ENCODE data around the gene C2CD4D.

Gene C2CD4D

DNA sequence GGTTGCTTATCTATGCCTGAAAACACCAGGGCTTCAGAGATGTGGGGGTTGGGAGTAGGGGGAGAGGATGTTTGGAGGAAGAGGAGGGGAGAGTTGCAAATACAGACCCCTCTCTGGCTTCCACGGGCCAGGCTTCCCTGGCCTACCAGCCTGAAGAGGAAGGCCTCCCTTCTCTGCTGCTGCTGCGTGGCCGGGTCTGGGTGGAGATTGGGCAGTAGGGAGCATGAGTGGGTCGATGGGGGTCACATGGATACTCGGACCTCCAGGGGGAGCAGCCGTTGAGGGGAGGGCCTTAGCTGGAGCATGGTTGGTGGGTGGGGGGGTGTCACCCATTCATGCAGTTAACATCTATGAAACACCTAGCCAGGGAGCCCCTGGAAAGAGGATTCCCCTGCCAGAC is 9.6 kb downstream of the C2CD4D start:
- H3K4me1 ChIP-seq (ENCODE audit: insufficient read depth, low read length), result peaks cover 75% of the 10 kb centered on the region
- H3K27ac ChIP-seq (ENCODE audit: low read length), result peak overlapping the region; percentile 91
- peak overlapping the region; percentile 58; the same call in 1 of the 2 replicates for H3K9ac ChIP-seq (ENCODE audit: low read depth, low read length)
- H3K36me3 ChIP-seq (ENCODE audit: insufficient read depth, low read length), result no peaks in the 10 kb centered on the region
- H3K79me2 ChIP-seq (ENCODE audit: insufficient read depth, low read length), result peaks cover 12% of the 10 kb centered on the region
- H3K4me3 ChIP-seq (ENCODE audit: low read depth in 1 of 2, low read length in 2 of 2), result no peak overlapping the region
- H3K4me2 ChIP-seq (ENCODE audit: insufficient read depth, low read length), result no peak overlapping the region
- no peaks in the 10 kb centered on the region for H3K9me3 ChIP-seq (ENCODE audit: insufficient read depth, low read length, severe bottlenecking)
- TF ChIP-seq EZH2 (IDR thresholded peaks at IDR 0.05; ENCODE audit: borderline replicate concordance, low read depth, low read length, severe bottlenecking), result no peak
- TF ChIP-seq, protein P1, sequence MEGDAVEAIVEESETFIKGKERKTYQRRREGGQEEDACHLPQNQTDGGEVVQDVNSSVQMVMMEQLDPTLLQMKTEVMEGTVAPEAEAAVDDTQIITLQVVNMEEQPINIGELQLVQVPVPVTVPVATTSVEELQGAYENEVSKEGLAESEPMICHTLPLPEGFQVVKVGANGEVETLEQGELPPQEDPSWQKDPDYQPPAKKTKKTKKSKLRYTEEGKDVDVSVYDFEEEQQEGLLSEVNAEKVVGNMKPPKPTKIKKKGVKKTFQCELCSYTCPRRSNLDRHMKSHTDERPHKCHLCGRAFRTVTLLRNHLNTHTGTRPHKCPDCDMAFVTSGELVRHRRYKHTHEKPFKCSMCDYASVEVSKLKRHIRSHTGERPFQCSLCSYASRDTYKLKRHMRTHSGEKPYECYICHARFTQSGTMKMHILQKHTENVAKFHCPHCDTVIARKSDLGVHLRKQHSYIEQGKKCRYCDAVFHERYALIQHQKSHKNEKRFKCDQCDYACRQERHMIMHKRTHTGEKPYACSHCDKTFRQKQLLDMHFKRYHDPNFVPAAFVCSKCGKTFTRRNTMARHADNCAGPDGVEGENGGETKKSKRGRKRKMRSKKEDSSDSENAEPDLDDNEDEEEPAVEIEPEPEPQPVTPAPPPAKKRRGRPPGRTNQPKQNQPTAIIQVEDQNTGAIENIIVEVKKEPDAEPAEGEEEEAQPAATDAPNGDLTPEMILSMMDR (IDR thresholded peaks at IDR 0.05; ENCODE audit: borderline replicate concordance, extremely low read depth, low read length, poor library complexity, severe bottlenecking), result no peak
- no peak for ATAC-seq (ENCODE audit: insufficient read depth, low read depth)
- no peak overlapping the region for H2AFZ ChIP-seq (ENCODE audit: low read depth, low read length)
- no peak for DNase-seq
- H3K27me3 ChIP-seq (ENCODE audit: insufficient read depth, low read length, poor library complexity), result no peaks in the 10 kb centered on the region
- H4K20me1 ChIP-seq (ENCODE audit: insufficient read depth, low read length), result no peaks in the 10 kb centered on the region

DNA sequence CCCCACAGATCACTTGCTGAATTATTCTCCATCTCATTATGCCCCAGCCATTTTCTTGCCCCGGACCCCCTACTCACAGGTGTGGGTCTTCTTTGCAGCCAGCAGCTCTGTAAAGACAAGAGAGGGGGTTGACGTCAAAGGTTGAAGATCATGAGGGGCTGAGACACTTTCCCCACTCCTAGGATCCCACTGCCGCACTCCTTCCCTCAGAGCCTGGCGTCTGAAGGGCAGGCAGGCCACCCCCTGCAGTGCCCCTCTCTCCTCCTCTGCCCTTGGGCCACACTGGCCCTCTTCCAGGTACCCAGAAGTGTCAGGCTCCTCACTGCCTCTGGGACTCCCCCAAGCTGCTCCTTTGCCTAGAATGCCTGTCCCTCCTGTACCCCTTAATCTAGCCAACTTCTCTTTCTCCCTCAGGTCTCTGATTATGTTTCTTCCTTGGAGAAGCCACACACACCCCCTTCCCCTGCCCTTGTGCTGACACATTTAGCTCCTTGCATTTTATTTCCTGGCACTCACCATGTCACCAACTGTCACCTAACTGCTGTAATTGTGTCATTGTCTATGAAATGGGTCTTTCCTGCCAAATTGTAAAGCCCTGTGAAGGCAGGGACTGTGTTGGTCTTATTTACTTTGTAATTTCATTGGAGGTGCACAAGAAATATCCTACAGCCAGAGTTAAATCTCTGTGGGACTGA is 10.1 kb downstream of the C2CD4D start:
- TF ChIP-seq, protein P1 (IDR thresholded peaks at IDR 0.05; ENCODE audit: borderline replicate concordance, extremely low read depth, low read length, poor library complexity, severe bottlenecking), result no peak
- TF ChIP-seq EZH2 (IDR thresholded peaks at IDR 0.05; ENCODE audit: borderline replicate concordance, low read depth, low read length, severe bottlenecking), result no peak
- Histone ChIP-seq H3K79me2 (ENCODE audit: insufficient read depth, low read length) (peaks cover 17% of the 10 kb centered on the region), H3K36me3 (ENCODE audit: insufficient read depth, low read length) (no peaks in the 10 kb centered on the region), H3K9ac (ENCODE audit: low read depth, low read length) (peak overlapping the region; percentile 58), H3K27ac (ENCODE audit: low read length) (peak overlapping the region; percentile 91), H3K27me3 (ENCODE audit: insufficient read depth, low read length, poor library complexity) (no peaks in the 10 kb centered on the region), H3K4me1 (ENCODE audit: insufficient read depth, low read length) (peaks cover 79% of the 10 kb centered on the region), H4K20me1 (ENCODE audit: insufficient read depth, low read length) (no peaks in the 10 kb centered on the region), H3K9me3 (ENCODE audit: insufficient read depth, low read length, severe bottlenecking) (no peaks in the 10 kb centered on the region), H2AFZ (ENCODE audit: low read depth, low read length) (no peak overlapping the region), H3K4me3 (ENCODE audit: low read depth in 1 of 2, low read length in 2 of 2) (no peak overlapping the region), H3K4me2 (ENCODE audit: insufficient read depth, low read length) (peak overlapping the region; percentile 66)
- DNase-seq (peak; percentile 46), ATAC-seq (ENCODE audit: insufficient read depth, low read depth) (peak; percentile 20)

DNA sequence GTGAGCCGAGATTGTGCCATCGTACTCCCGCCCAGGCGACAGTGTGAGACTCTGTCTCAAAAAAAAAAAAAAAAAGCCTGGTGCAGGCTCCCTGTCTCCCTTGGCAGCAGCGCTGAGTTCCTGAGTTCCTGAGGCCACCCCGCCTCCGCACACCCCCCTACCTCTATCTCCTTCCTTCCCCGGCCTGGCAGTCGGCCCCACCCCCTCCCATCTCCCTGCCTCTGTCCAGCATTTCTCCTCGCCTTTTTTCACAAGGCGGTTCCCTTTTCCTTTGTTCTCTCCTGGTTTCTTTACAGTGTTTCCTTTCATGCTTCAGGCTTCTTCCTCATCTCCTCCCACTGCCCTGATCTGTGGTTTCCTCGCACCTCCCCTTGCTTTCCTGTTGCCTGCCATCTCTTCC is 10.7 kb downstream of the C2CD4D start:
- Histone ChIP-seq H3K9ac (ENCODE audit: low read depth, low read length) (peak overlapping the region; percentile 58), H3K27ac (ENCODE audit: low read length) (peak overlapping the region; percentile 91), H3K79me2 (ENCODE audit: insufficient read depth, low read length) (peaks cover 22% of the 10 kb centered on the region), H3K27me3 (ENCODE audit: insufficient read depth, low read length, poor library complexity) (no peaks in the 10 kb centered on the region), H3K36me3 (ENCODE audit: insufficient read depth, low read length) (no peaks in the 10 kb centered on the region), H4K20me1 (ENCODE audit: insufficient read depth, low read length) (no peaks in the 10 kb centered on the region), H3K4me2 (ENCODE audit: insufficient read depth, low read length) (peak overlapping the region; percentile 66), H2AFZ (ENCODE audit: low read depth, low read length) (peak overlapping the region; percentile 59), H3K4me3 (ENCODE audit: low read depth in 1 of 2, low read length in 2 of 2) (no peak overlapping the region), H3K9me3 (ENCODE audit: insufficient read depth, low read length, severe bottlenecking) (no peaks in the 10 kb centered on the region), H3K4me1 (ENCODE audit: insufficient read depth, low read length) (peaks cover 79% of the 10 kb centered on the region)
- ATAC-seq (ENCODE audit: insufficient read depth, low read depth) (peak; percentile 39), DNase-seq (peak; percentile 64)
- no peak for TF ChIP-seq EZH2 (IDR thresholded peaks at IDR 0.05; ENCODE audit: borderline replicate concordance, low read depth, low read length, severe bottlenecking)
- TF ChIP-seq, protein P1 (IDR thresholded peaks at IDR 0.05; ENCODE audit: borderline replicate concordance, extremely low read depth, low read length, poor library complexity, severe bottlenecking), result no peak

Data from DND-41 (cell line).